HCT116 (cell line): ENCODE results near the gene TNFRSF8. TPM values are rescaled to one million over a fixed set of nuclear protein-coding genes. Genes with fewer than 3 reads are reported as not detected.

ENCODE experiments used
- ATAC-seq: fragments of 200-7000 bp; cut with Tn5 transposase; 2 replicates; pipeline ENCODE4 v1.9.1; 2020; ENCODE audit warnings: mild to moderate bottlenecking, moderate library complexity
- BruUV-seq: library from RNA; stranded (reverse); fragments of 400-500 nt; replicated peaks from 2 replicates; lab custom pipeline; 2021; lab: Mats Ljungman, UMichigan
- CTCF ChIA-PET: fragments of 300-600 bp; sonication (Branson Sonifier 250); formaldehyde crosslinking; loops from one replicate; lab custom pipeline; 2021; ENCODE audit warnings: antibody characterized with exemption; lab: Charles Lee
- POLR2A ChIA-PET: fragments of 300-600, 350-600 bp; sonication (Branson Sonifier 250); formaldehyde crosslinking; loops from one replicate; lab custom pipeline; 2021; ENCODE audit warnings: antibody characterized with exemption; lab: Charles Lee
- RAD21 ChIA-PET, 2 experiments: fragments of 300-600 bp; sonication (Branson Sonifier 250); formaldehyde crosslinking; loops; one replicate each; lab custom pipeline; 2023; ENCODE audit warnings: low total read pairs in 2 of 2; ENCODE audit not compliant: uncharacterized antibody in 2 of 2, unreplicated experiment in 2 of 2, low non-redundant PET in 1 of 2; lab: Charles Lee
- DNase-seq: peaks from one replicate; pipeline ENCODE4 v3.0.0-alpha.2; 2010; ENCODE audit warnings: low read depth, low spot score
- H2AFZ ChIP-seq: fragments of 200-600 bp; shearing (Covaris generic), sonication (generic); 2 replicates; pipeline ENCODE4 v1.6.1; 2017; ENCODE audit warnings: low read depth, mixed run types, mixed read lengths, antibody characterized with exemption, low read length; ENCODE audit not compliant: poor library complexity, severe bottlenecking
- H3K27ac ChIP-seq: 2 replicates; pipeline ENCODE4 v1.5.1; 2012; ENCODE audit warnings: low read depth, low read length
- H3K27me3 ChIP-seq: fragments of 200-600 bp; sonication (generic); 2 replicates; pipeline ENCODE4 v1.6.1; 2016; ENCODE audit warnings: mixed run types, low read length, mixed read lengths; ENCODE audit not compliant: insufficient read depth
- H3K36me3 ChIP-seq, 2 experiments: fragments of 200-500 bp in 1 of 2; fragments of 200-600 bp in 1 of 2; sonication (Bioruptor generic) in 1 of 2; sonication (generic) in 1 of 2; 2 replicates each; pipeline versions ENCODE4 v1.5.1 to v1.6.1; 2014 to 2016; ENCODE audit warnings: low read length in 2 of 2, inconsistent platforms in 1 of 2, mixed read lengths in 1 of 2, mixed run types in 1 of 2; ENCODE audit not compliant: insufficient read depth in 2 of 2, control insufficient read depth in 1 of 2
- H3K4me1 ChIP-seq, 2 experiments: fragments of 200-600 bp in 1 of 2; sonication (generic) in 1 of 2; 2 replicates each; pipeline versions ENCODE4 v1.5.1 to v1.6.1; 2012 to 2017; ENCODE audit warnings: low read length in 2 of 2, inconsistent platforms in 1 of 2, mild to moderate bottlenecking in 1 of 2, mixed read lengths in 1 of 2, mixed run types in 1 of 2, moderate library complexity in 1 of 2; ENCODE audit not compliant: insufficient read depth in 2 of 2, control insufficient read depth in 1 of 2
- H3K4me2 ChIP-seq: fragments of 200-600 bp; sonication (generic); 2 replicates; pipeline ENCODE4 v1.6.1; 2017; ENCODE audit warnings: mixed run types, low read length, mixed read lengths
- H3K4me3 ChIP-seq, 2 experiments: fragments of 200-600 bp in 1 of 2; sonication (generic) in 1 of 2; replicated peaks in 1 of 2; 2 replicates each; pipeline ENCODE4 v1.5.1; 2011 to 2016; ENCODE audit warnings: low read length in 2 of 2, control low read depth in 1 of 2, low read depth in 1 of 2, mild to moderate bottlenecking in 1 of 2, mixed read lengths in 1 of 2, mixed run types in 1 of 2
- H3K79me2 ChIP-seq: fragments of 200-600 bp; sonication (generic); 2 replicates; pipeline ENCODE4 v1.6.1; 2017; ENCODE audit warnings: mild to moderate bottlenecking, mixed run types, low read length, moderate library complexity, mixed read lengths; ENCODE audit not compliant: insufficient read depth
- H3K9ac ChIP-seq: fragments of 200-600 bp; sonication (generic); 2 replicates; pipeline ENCODE4 v1.6.1; 2016; ENCODE audit warnings: low read length, mixed read lengths
- H3K9me2 ChIP-seq: fragments of 200-600 bp; sonication (generic), shearing (Covaris generic); 2 replicates; pipeline ENCODE4 v1.6.1; 2017; ENCODE audit warnings: mixed run types, mild to moderate bottlenecking, moderate library complexity; ENCODE audit not compliant: insufficient read depth
- H3K9me3 ChIP-seq, 2 experiments: fragments of 200-500 bp in 1 of 2; fragments of 200-600 bp in 1 of 2; sonication (Bioruptor generic) in 1 of 2; sonication (generic) in 1 of 2; 2 replicates each; pipeline ENCODE4 v1.6.1; 2014 to 2017; ENCODE audit warnings: low read length in 2 of 2, mixed read lengths in 2 of 2, inconsistent platforms in 1 of 2, low read depth in 1 of 2, mild to moderate bottlenecking in 1 of 2, mixed run types in 1 of 2, moderate library complexity in 1 of 2; ENCODE audit not compliant: control insufficient read depth in 1 of 2, insufficient read depth in 1 of 2
- H4K20me1 ChIP-seq: fragments of 200-600 bp; sonication (generic), shearing (Covaris generic); 2 replicates; pipeline ENCODE4 v1.6.1; 2017; ENCODE audit warnings: mixed run types, mild to moderate bottlenecking, moderate library complexity; ENCODE audit not compliant: insufficient read depth
- CBX3 ChIP-seq: IDR thresholded peaks from 2 replicates; pipeline ENCODE4 v1.6.1; 2012; ENCODE audit warnings: low read depth
- EGR1 ChIP-seq: IDR thresholded peaks from 2 replicates; pipeline ENCODE4 v1.6.1; 2012; ENCODE audit warnings: low read depth
- ELF1 ChIP-seq: IDR thresholded peaks from 2 replicates; pipeline ENCODE4 v1.6.1; 2012; ENCODE audit warnings: low read depth, borderline replicate concordance
- EZH2phosphoT487 ChIP-seq: fragments of 200-600 bp; IDR thresholded peaks from 2 replicates; pipeline ENCODE4 v1.6.1; 2018; ENCODE audit warnings: antibody characterized with exemption, borderline replicate concordance
- FOSL1 ChIP-seq: IDR thresholded peaks from 2 replicates; pipeline ENCODE4 v1.6.1; 2012; ENCODE audit warnings: low read depth
- MAX ChIP-seq: IDR thresholded peaks from 2 replicates; pipeline ENCODE4 v1.6.1; 2012
- POLR2A ChIP-seq: IDR thresholded peaks from 2 replicates; pipeline ENCODE4 v1.7.0; 2011; ENCODE audit warnings: borderline replicate concordance; ENCODE audit not compliant: insufficient read depth, insufficient read length; ENCODE audit errors: extremely low read depth
- POLR2AphosphoS5 ChIP-seq: IDR thresholded peaks from 2 replicates; pipeline ENCODE4 v1.6.1; 2011; ENCODE audit warnings: mild to moderate bottlenecking, low read depth, low read length, moderate library complexity
- RAD21 ChIP-seq: IDR thresholded peaks from 2 replicates; pipeline ENCODE4 v1.6.1; 2012; ENCODE audit warnings: low read depth, mild to moderate bottlenecking
- SIN3A ChIP-seq: IDR thresholded peaks from 2 replicates; pipeline ENCODE4 v1.6.1; 2012; ENCODE audit warnings: low read depth
- SRF ChIP-seq: IDR thresholded peaks from 2 replicates; pipeline ENCODE4 v1.6.1; 2012; ENCODE audit warnings: low read depth
- ZFX ChIP-seq: fragments of 450-650 bp; IDR thresholded peaks from 2 replicates; pipeline ENCODE4 v1.6.1; 2017
- ZNF274 ChIP-seq: fragments of 200-500 bp; sonication (Bioruptor generic); IDR thresholded peaks from 2 replicates; pipeline ENCODE4 v1.6.1; 2014; ENCODE audit warnings: mild to moderate bottlenecking, low read depth, low read length, inconsistent platforms
- intact Hi-C: fragments of 100-400 bp; cut with micrococcal nuclease; formaldehyde crosslinking; loops from 2 replicates; pipeline ENCODE4 v1.10.0; 2022
- total RNA-seq: library from RNA; stranded (reverse); gene quantifications from one replicate; pipeline ENCODE4 v1.2.1, GENCODE V29; 2021; ENCODE audit not compliant: unreplicated experiment
- TF ChIP-seq, protein P1 (sequence below), 3 experiments: fragments of 200-600 bp in 1 of 3; sonication (generic) in 1 of 3; IDR thresholded peaks in 2 of 3; conservative IDR thresholded peaks in 1 of 3; 2 replicates each; pipeline ENCODE4 v1.5.1; 2012 to 2017; ENCODE audit warnings: low read depth in 2 of 3, low read length in 2 of 3, antibody characterized with exemption in 1 of 3, borderline replicate concordance in 1 of 3, control low read depth in 1 of 3, mild to moderate bottlenecking in 1 of 3, mixed read lengths in 1 of 3, mixed run types in 1 of 3, moderate library complexity in 1 of 3; ENCODE audit not compliant: insufficient read depth in 1 of 3

The TNFRSF8 gene
- total RNA-seq, 1 experiment from 2014 or later, result 0.17 TPM

DNA sequence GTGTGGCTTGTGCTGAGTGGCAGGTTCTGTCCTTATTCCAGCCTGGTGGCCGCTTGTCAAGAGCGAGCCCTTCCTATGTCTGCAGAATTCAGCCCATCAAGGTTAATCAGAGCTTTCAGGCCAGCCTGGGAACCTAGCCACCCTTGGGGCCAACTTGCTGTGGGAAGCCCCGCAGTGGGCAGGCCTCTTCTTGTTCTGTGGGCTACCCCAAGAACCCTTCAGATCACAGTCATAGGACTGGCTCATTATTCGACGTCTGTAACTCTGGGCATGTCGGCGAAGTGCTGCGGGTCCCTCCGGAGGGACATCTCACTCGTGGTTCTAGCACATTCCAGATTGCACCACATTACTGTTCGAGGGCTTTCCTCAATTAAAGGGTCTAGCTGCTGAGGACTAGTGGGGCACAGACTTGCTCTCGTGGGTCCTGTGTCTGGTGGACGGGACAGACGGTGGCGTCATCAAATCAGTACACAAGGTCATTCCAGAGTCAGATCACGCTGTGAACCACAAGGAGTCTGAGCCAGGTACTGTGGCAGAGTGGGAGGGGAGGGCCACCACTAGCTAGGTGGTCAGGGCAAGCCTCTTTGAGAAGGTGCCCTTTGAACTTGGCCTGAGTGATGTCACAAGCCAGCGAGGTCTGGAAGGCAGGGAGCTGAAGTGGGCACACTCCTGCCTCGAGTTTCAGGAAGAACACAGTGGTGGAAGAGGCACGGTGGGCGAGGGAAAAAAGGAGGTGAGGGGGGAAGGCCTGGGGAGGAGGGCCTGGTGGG is 83.4 kb downstream of the TNFRSF8 start:
- Histone ChIP-seq H3K4me3 (no peak overlapping the region), H3K4me2 (no peak overlapping the region), H4K20me1 (no peaks in the 10 kb centered on the region), H3K27ac (no peak overlapping the region), H3K9me3 (peaks cover 0 to 4% of the 10 kb centered on the region in 2 experiments; a peak in 1 of 4 replicates), H3K27me3 (no peaks in the 10 kb centered on the region), H3K9ac (no peak overlapping the region), H3K4me1 (peaks cover 11 to 30% of the 10 kb centered on the region in 2 experiments; a peak in 3 of 4 replicates), H3K9me2 (no peaks in the 10 kb centered on the region), H3K36me3 (no peaks in the 10 kb centered on the region), H3K79me2 (no peaks in the 10 kb centered on the region), H2AFZ (no peak overlapping the region)
- RAD21 ChIA-PET, result no interaction called here
- ATAC-seq, result no peak
- POLR2A ChIA-PET, result no interaction called here
- CTCF ChIA-PET, result interaction anchor here (0.5 to 1.9 kb wide), 2 partner anchors 13 to 22 kb away, joined by 3 to 4 read pairs; no protein-coding TSS in a partner anchor
- BruUV-seq, result no TSS peak
- TF ChIP-seq POLR2A (no peak), FOSL1 (no peak), CBX3 (no peak), POLR2AphosphoS5 (no peak), ELF1 (no peak), ZNF274 (no peak), SRF (no peak), ZFX (no peak), EGR1 (no peak), RAD21 (no peak), MAX (no peak), EZH2phosphoT487 (no peak), SIN3A (no peak)
- TF ChIP-seq, protein P1, sequence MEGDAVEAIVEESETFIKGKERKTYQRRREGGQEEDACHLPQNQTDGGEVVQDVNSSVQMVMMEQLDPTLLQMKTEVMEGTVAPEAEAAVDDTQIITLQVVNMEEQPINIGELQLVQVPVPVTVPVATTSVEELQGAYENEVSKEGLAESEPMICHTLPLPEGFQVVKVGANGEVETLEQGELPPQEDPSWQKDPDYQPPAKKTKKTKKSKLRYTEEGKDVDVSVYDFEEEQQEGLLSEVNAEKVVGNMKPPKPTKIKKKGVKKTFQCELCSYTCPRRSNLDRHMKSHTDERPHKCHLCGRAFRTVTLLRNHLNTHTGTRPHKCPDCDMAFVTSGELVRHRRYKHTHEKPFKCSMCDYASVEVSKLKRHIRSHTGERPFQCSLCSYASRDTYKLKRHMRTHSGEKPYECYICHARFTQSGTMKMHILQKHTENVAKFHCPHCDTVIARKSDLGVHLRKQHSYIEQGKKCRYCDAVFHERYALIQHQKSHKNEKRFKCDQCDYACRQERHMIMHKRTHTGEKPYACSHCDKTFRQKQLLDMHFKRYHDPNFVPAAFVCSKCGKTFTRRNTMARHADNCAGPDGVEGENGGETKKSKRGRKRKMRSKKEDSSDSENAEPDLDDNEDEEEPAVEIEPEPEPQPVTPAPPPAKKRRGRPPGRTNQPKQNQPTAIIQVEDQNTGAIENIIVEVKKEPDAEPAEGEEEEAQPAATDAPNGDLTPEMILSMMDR (IDR thresholded peaks at IDR 0.05 in 2 of 3, conservative IDR thresholded peaks at IDR 0.05 in 1 of 3; ENCODE audit: borderline replicate concordance in 1 of 3, insufficient read depth in 1 of 3, low read depth in 2 of 3, low read length in 2 of 3), result no peak
- intact Hi-C loops, result no loop called here
- no peak for DNase-seq
